ENCODE measurements around the gene SUN3. TPM values are rescaled to one million over a fixed set of nuclear protein-coding genes. Genes with fewer than 3 reads are reported as not detected.
"Not testable (repeated sequence)": the region's sequence is repeated elsewhere in the genome, so short reads cannot be mapped to it uniquely, and the experiment has no call there.

Gene SUN3
- total and polyA plus RNA-seq, 2 of the 13 experiments (the other 11 are each of a cell fraction or from before 2014, with no cell fraction given), result not detected

DNA sequence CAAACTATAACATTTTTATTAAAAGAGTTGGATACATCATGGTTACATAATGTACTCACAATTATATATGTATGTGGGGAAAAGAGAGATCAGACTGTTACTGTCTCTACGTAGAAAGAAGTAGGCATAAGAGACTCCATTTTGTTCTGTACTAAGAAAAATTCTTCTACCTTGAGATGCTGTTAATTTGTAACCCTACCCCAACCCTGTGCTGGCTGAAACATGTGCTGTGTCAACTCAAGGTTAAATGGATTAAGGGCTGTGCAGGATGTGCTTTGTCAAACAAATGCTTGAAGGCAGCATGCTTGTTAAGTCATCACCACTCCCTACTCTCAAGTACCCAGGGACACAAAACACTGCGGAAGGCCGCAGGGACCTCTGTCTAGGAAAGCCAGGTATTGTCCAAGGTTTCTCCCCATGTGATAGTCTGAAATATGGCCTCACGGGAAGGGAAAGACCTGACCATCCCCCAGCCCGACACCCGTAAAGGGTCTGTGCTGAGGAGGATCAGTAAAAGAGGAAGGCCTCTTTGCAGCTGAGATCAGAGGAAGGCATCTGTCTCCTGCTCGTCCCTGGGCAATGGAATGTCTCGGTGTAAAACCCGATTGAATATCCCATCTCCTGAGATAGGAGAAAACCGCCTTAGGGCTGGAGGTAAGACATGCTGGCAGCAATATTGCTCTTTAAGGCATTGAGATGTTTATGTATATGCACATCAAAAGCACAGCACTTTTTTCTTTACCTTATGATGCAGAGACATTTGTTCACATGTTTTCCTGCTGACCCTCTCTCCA lies 39.1 kb downstream of the SUN3 start (continued):
- TF ChIP-seq MBD4 (IDR thresholded peaks at IDR 0.05; ENCODE audit: borderline replicate concordance, low read length) (0 out of 2 replicates have a peak, but pooled peaks have one; percentile 22), NR2F6 (IDR thresholded peaks at IDR 0.05) (peak; percentile 35), NR2F6 (CRISPR knock-in tag; IDR thresholded peaks at IDR 0.05) (peak; percentile 74), FOXA1 (CRISPR knock-in tag; IDR thresholded peaks at IDR 0.05) (peak; percentile 53; the same call in 1 of the 2 replicates), HDAC2 (CRISPR knock-in tag; IDR thresholded peaks at IDR 0.05) (peak; percentile 79), KDM6A (CRISPR knock-in tag; IDR thresholded peaks at IDR 0.05; ENCODE audit: low read depth) (0 out of 2 replicates have a peak, but pooled peaks have one; percentile 13), NR2F1 (CRISPR knock-in tag; IDR thresholded peaks at IDR 0.05) (peak in 1 of 2 experiments; percentile 36; a peak in 1 of 4 replicates), RXRB (CRISPR knock-in tag; IDR thresholded peaks at IDR 0.05; ENCODE audit: borderline replicate concordance) (peak; percentile 38; the same call in 1 of the 2 replicates)
- not testable (repeated sequence) for TF ChIP-seq FOXA1 (IDR thresholded peaks at IDR 0.05)
- TF ChIP-seq, protein P1, sequence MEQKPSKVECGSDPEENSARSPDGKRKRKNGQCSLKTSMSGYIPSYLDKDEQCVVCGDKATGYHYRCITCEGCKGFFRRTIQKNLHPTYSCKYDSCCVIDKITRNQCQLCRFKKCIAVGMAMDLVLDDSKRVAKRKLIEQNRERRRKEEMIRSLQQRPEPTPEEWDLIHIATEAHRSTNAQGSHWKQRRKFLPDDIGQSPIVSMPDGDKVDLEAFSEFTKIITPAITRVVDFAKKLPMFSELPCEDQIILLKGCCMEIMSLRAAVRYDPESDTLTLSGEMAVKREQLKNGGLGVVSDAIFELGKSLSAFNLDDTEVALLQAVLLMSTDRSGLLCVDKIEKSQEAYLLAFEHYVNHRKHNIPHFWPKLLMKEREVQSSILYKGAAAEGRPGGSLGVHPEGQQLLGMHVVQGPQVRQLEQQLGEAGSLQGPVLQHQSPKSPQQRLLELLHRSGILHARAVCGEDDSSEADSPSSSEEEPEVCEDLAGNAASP (CRISPR knock-in tag; IDR thresholded peaks at IDR 0.05; ENCODE audit: borderline replicate concordance), result peak; percentile 68; the same call in 1 of the 2 replicates
- TF ChIP-seq, protein P2, sequence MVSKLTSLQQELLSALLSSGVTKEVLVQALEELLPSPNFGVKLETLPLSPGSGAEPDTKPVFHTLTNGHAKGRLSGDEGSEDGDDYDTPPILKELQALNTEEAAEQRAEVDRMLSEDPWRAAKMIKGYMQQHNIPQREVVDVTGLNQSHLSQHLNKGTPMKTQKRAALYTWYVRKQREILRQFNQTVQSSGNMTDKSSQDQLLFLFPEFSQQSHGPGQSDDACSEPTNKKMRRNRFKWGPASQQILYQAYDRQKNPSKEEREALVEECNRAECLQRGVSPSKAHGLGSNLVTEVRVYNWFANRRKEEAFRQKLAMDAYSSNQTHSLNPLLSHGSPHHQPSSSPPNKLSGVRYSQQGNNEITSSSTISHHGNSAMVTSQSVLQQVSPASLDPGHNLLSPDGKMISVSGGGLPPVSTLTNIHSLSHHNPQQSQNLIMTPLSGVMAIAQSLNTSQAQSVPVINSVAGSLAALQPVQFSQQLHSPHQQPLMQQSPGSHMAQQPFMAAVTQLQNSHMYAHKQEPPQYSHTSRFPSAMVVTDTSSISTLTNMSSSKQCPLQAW (CRISPR knock-in tag; IDR thresholded peaks at IDR 0.05), result peak; percentile 64

All from HepG2 (cell line).